SK-N-SH (cell line): ENCODE measurements around the gene CYB561.

ENCODE experiments used
- CTCF ChIP-seq: fragments of 200-600 bp; sonication (generic); IDR thresholded peaks from 2 replicates; pipeline ENCODE4 v1.6.1; 2017; ENCODE audit warnings: antibody characterized with exemption, mild to moderate bottlenecking, moderate library complexity
- EZH2phosphoT487 ChIP-seq: fragments of 200-600 bp; sonication (generic); IDR thresholded peaks from 2 replicates; pipeline ENCODE4 v1.6.1; 2017; ENCODE audit warnings: low read depth, mixed run types, mild to moderate bottlenecking, antibody characterized with exemption, moderate library complexity, borderline replicate concordance
- POLR2AphosphoS5 ChIP-seq: IDR thresholded peaks from 2 replicates; pipeline ENCODE4 v1.6.1; 2012; ENCODE audit warnings: low read depth, low read length

GRCh38 chr17:63406689-63407330 is 39.3 kb downstream of the CYB561 start:
- TF ChIP-seq CTCF (peak; percentile 99), POLR2AphosphoS5 (no peak), EZH2phosphoT487 (no peak)
